Fibroblast of skin of back (primary cell): ENCODE measurements around the gene GJB3.

Experiments
- DNase-seq: peaks from one replicate; pipeline ENCODE4 v3.0.0-alpha.2; 2013

GJB3 gene

GRCh38 chr1:34827341-34827941 is 46.4 kb downstream of the GJB3 start:
- DNase-seq = no peak

- no peak for DNase-seq
Observed at GRCh38 chr1:34828611-34829010, 47.6 kb downstream of the GJB3 start.

GRCh38 chr1:34829250-34829649 is 48.2 kb downstream of the GJB3 start:
- DNase-seq = no peak

- no peak for DNase-seq
Observed at GRCh38 chr1:34831721-34832246, 50.8 kb downstream of the GJB3 start.

GRCh38 chr1:34833711-34834110 is 52.7 kb downstream of the GJB3 start:
- DNase-seq = no peak
